RCC 7860 (cell line): ENCODE measurements around the gene CAMKK2.
"Not testable (repeated sequence)": the region's sequence is repeated elsewhere in the genome, so short reads cannot be mapped to it uniquely, and the experiment has no call there.

Experiments used
- DNase-seq: peaks from one replicate; pipeline ENCODE4 v3.0.0-alpha.2; 2015; ENCODE audit warnings: low spot score
- FAIRE-seq: peaks from 2 replicates; lab custom pipeline; 2012; peaks lifted over from hg19 to GRCh38; lab: Jason Lieb, UNC

The CAMKK2 gene

GRCh38 chr12:121202407-121203355 is 93.8 kb downstream of the CAMKK2 start:
- no peak for FAIRE-seq
- DNase-seq, result no peak

- DNase-seq, FAIRE-seq: not testable (repeated sequence)
These were observed 95.4 kb downstream of the CAMKK2 start for GRCh38 chr12:121201140-121201539.

- no peak for FAIRE-seq
- no peak for DNase-seq
These were observed 97.6 kb downstream of the CAMKK2 start for GRCh38 chr12:121198949-121199348.

GRCh38 chr12:121196902-121197301 is 99.6 kb downstream of the CAMKK2 start:
- DNase-seq (no peak), FAIRE-seq (no peak)

- no peak for FAIRE-seq
These were observed 105.4 kb downstream of the CAMKK2 start for GRCh38 chr12:121191151-121191550.

GRCh38 chr12:121190523-121191031 is 105.9 kb downstream of the CAMKK2 start:
- FAIRE-seq (peak; percentile 64), DNase-seq (peak; percentile 85)

More at GRCh38 chr12:121191151-121191550, 105.4 kb downstream of the CAMKK2 start:
- DNase-seq, result no peak

GRCh38 chr12:121189619-121190155 is 106.8 kb downstream of the CAMKK2 start:
- no peak for DNase-seq
- no peak for FAIRE-seq

GRCh38 chr12:121189131-121189530 is 107.4 kb downstream of the CAMKK2 start:
- peak; percentile 61 for DNase-seq
- peak; percentile 62 for FAIRE-seq

- no peak for FAIRE-seq
- DNase-seq, result no peak
These were observed 108.3 kb downstream of the CAMKK2 start for GRCh38 chr12:121188227-121188626.
